HG03354 (cell line): ENCODE data around the gene TREML2.
"Not testable (repeated sequence)": the region's sequence is repeated elsewhere in the genome, so short reads cannot be mapped to it uniquely, and the experiment has no call there.

ENCODE experiments used
- ATAC-seq: cut with Tn5 transposase; IDR thresholded peaks from one replicate; pipeline ENCODE4 v1.9.1; 2021; ENCODE audit warnings: mild to moderate bottlenecking; ENCODE audit not compliant: unreplicated experiment, poor library complexity, severe bottlenecking

Gene TREML2

DNA sequence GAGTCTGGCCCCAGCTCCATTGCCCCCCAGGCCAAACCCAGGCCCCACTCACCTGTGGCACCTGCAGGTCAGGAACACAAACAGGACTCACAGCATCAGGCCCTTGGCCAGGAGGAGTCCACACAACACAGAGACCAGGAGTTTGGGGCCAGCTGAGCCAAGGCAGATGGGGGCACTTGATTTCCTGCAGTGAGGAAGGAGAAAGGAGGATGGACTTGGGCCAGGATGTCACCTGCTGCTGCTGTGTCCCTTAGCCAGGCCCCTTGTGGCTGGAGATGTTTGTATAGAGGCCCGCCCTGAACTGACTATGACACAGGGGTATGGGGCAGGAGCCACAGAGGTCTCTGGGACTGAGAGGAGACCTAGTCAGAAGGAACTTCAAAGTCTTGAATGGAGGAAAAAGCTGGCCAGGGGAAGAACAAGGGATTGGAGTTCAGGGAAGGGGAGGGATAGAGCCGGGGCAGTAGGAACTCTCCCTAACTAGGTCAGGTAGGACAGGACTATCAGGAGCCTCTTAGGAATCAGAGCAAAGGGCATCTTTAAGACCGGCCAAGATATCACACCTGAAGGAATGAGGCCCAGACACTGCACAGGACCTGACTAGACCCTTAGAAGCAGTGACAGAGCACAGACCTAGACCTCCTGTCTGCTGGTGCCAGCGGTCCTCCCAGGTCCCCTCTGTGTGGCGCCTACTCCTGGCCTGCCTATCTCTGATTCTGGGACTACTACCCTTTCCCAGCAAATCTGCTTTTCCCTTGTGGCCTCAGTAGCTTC lies 8.8 kb upstream of the TREML2 start:
- ATAC-seq = no peak

DNA sequence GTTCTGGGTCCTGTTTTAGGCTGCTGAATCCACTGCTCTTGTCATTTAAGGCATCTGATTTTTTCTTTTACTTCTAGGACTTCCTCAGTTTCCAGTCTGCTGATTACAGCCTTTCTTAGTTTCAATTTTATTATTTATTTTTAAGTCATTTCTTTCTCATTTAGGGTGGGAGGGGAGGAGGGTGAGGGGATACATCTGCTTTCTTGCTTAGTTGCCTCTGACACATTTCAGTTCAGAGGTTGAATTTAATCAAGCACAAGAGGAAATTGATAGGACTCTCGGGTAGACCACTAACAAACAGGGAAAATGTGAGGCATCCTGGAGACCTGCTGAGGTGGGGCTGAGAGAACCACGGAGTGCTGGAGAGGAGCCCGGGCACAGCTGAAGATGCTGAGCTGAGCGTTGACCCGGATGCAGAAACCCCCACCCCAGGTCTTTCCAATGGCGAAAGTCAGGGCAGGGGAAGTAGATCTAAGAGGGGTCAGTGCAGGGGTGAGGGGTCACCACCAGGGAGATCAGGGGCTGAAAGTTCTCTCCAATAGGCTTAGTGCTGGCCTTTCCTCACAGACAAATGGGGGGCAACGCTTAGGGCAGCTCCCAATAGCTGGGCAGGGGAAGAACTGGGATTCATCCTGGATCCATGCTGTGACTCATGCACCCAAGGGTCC lies 7.6 kb upstream of the TREML2 start:
- no peak for ATAC-seq

DNA sequence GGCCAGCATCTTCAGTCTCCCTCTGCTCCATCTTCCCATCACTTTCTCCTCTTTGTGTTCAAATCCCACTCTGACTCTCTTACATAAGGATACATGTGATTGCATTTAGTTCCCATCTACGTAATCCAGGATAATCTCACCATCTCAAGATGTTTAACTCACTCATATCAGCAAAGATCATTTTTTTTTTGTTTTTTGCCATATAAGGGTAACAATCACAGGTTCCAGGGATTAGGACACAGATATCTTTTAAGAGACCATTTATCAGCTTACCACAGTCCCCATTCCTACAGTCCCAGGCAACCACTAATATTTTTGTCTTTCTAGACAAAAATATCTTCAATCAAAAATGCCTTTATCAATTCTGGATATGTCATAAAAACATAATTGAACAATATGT lies 3.2 kb upstream of the TREML2 start:
- ATAC-seq = no peak

DNA sequence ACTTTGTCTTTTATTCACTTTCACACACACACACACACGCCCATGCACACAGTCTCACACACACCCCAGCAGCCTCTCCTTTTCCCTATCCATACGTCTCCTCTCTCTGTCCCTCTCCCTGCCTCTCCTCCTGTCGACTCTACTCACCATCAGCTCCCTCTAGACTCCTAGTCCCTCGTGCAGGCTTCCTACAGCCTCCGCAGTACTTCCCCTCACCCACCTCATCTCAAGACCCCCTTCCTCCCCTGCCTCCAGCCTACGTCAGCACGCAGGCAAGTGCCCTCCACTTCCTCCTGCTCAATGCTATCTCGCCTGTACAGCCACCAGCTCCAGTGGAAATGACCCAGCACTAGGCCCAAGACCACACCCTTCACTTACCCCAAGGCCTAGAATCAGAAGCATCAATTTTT lies 820 bp upstream of the TREML2 start:
- ATAC-seq = no peak

- ATAC-seq = peak; percentile 43
Measured at GRCh38 chr6:41200296-41200900, 551 bp downstream of the TREML2 start.

GRCh38 chr6:41199552-41200246 lies 1.2 kb downstream of the TREML2 start:
- peak; percentile 45 for ATAC-seq

GRCh38 chr6:41197234-41197633 lies 3.7 kb downstream of the TREML2 start:
- ATAC-seq = no peak

DNA sequence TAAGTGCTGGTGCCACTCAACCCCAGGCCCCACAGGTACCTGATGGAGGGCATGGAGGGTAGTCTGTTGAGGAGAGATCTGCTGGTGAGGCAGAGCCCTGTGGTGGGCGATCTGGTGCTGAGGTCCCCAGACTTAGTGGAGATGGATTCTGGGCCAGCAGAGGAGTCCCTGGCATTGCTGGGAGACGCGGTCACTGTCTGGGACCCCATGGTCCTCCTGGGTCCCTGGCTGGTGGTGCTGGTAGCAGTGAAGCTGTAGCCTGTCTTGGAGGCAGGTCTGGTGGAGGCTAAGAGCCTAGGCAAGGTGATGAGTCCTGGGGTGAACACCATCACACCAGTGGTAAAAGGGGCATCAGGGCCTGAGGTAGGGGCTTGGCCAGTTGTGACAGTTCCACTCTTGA lies 6.6 kb downstream of the TREML2 start:
- ATAC-seq = no peak

DNA sequence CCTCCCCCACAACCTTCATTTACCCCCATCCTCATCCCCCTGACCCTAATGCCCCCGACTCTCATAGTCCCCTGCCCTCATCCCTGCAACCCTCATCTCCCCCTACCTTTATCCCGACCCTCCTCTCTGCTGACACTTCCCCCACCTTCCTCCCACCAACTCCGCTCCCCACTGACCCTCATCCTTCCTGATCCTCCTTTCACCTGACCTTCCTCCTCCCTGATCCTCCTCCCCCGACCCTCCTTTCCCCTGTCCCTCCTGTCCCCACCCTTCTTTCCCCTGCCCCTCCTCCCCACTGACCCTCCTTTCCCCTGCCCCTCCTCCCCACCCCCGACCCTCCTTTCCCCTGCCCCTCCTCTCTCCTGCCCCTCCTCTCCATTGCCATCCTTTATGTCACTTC lies 7.1 kb downstream of the TREML2 start:
- ATAC-seq = no peak

DNA sequence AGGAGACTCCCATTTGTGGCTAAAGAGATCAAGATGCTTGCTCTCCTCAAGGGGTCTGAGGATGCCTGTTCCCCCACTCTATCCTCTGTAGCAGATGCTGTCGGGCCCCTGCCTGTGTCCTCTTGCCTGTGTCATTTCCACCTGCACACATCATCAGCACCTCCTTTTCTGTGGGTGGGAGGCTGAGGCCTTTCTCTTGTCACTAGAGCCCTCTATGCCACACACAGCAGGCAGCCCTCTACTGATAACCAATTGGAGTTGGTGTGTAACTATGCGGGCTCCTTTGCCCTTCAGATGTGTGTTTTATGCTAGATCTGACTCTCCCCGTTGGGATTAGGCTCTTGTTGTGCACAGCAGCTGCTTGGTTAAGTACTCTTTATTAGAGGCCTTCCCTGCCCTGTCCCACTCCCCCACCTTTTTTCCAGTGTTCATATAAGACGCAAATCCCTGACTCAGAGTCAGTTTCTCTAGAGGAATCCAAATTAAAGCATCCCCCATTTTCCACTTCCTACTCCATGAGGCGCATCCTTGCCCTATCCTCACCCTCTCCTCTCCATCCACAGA lies 7.7 kb downstream of the TREML2 start:
- no peak for ATAC-seq

DNA sequence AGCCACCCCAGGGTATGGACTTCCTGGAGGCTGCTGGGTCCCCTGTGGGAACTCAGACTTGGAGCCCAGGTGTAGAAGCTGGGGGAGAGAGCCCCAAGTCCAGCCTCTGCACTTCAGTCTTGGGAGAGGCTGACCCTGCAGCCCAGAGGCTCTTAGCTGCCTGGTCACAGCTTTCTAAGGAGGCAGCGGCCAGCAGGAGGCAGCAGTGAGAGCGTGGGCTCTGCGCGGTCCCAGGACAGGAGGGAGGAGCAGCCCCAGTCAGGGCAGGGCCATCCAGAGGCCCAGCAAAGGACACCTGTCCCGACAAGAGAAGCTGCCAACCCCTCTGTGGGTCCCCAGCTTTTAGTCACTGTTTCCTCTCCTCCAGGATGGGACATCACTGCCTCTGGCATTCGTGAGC lies 9.4 kb downstream of the TREML2 start:
- ATAC-seq = no peak

DNA sequence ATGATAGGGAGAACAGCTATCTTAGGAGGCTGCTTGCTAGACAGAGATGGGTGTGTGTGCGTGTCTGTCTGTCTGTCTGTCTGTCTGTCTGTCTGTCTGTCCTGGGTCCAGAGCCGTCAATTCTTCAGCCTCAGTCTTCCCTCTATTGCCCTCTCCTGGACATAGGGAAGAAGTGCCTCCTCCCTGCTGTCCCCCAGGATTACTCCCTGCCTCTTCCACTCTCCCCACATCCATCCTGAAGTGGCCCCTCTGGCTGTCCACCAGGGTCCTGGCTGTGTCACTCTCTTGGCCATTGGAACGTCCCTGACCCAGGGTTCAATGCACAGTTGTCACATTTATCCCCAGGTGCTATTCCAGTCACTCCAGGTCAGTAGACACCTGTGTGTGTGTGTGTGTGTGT lies 10.2 kb downstream of the TREML2 start:
- no peak for ATAC-seq

DNA sequence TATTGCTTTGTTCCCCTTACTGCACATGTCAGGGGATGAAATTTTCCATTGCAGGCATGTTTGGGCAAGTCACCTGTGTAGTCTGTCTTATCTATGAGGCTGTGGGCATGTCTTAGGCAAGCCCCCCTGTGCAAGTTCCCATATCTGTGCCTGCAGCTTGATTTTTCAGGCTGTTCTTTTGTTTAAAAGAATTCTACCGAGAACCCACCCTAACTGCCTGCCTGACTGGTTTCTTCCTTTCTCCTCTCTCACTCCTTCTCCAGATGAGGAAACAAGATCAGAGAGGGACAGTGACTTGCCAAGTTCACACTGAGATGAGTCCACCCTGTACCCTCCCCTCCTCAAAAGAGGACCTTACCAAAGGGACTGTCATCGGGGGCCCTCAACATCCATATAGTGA lies 11.0 kb downstream of the TREML2 start:
- no peak for ATAC-seq

DNA sequence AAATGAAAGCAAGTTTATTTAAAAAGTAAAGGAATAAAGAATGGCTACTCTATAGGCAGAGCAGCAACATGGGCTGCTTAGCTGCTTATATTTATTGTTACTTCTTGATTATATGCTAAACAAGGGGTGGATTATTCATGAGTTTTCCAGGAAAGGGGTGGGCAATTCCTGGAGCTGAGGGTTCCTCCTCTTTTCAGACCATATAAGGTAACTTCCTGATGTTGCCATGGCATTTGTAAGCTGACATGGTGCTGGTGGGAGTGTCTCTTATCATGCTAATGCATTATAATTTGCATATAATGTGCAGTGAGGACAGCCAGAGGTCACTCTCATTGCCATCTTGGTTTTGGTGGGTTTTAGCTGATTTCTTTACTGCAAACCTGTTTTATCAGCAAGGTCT lies 11.9 kb downstream of the TREML2 start:
- ATAC-seq = not testable (repeated sequence)

DNA sequence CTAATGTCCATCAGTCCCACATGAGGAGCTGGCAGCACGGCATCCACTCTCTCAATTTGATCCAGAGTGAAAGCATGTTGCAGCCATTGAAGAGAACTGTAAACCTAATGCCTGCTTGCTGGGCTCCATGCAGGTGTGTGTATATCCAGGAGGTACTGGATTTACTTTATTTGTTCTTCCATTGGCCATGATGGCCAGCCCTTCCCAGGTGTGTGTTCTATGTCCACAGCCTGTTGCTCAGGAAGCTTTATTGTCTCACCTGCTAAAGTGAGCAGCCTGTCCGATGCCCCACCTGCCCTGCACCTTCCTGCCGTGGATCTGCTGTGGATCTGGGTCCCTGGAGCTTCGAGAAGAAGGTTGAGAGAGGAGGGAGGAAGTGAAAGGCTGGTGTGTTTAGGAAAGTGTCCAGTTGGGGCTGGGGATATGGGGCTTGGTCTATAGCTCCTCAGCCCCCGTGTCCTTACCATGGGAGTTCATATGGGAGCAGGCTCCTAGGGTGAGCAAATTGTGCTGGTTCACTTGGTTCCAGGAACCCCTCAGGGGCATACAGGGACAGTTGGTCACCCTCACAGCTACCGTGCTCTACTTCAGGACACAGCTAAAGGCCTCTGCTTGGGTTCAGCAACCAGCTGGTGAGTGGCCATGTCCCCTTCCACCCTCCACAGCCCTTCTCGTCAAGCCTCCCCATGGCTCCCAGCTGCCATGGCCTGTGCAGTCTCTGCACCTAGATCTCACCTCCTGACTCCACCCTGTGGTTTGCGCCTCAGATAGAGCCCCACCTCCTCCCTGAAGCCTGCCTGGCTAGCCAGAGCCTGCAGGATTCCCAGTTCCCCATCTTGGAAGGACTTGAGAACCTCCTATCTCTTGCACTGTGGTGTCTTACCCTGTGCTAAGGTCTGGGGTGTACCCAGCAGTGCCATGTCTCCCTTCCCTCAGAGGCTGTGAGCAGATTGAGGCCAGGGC lies 12.7 kb downstream of the TREML2 start:
- no peak for ATAC-seq

DNA sequence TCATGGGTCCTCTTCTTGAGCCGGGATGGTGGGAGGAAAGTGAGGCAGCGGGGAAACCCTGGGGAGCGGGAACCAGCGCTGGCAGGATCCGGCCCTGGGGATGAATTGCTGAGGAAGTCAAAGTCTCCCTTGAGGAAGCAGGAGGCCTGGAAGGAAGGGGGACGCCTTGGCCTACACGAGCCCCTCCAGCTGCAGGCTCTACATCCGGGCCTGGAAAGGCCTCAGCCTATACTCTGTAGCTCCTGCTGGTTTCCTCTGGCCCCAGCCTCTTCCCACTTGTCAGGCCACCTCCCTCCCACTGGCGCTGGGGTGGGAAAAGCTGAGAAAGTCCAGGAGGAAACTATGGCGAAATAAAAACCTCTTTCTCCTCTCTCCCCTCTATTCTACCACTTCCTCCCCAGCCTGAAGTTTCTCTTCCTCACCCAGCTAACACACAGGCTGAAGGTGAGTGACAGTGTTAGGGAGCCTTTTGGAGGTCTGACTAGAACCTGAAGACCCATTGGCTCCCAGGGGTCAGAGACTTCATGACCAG lies 14.9 kb downstream of the TREML2 start:
- no peak for ATAC-seq

DNA sequence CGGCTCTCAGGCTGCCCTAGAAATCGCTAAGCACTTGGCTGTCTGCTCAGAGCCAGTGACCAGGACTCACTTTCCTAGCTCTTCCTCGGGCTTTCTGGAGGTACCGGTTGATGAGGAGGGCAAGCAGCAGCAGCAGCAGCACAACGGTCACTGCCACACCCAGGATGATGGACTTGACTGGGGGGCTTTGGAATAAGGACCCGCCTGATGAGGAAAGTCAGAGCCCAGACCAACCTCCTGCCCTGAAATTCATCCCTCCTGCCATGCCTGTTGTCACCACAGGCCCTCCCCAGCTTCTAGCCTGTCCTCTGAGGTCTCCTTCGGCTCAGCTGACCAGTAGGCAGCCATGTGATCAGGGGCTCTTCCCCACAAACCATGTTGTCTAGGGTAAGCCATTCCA lies 16.2 kb downstream of the TREML2 start:
- no peak for ATAC-seq

DNA sequence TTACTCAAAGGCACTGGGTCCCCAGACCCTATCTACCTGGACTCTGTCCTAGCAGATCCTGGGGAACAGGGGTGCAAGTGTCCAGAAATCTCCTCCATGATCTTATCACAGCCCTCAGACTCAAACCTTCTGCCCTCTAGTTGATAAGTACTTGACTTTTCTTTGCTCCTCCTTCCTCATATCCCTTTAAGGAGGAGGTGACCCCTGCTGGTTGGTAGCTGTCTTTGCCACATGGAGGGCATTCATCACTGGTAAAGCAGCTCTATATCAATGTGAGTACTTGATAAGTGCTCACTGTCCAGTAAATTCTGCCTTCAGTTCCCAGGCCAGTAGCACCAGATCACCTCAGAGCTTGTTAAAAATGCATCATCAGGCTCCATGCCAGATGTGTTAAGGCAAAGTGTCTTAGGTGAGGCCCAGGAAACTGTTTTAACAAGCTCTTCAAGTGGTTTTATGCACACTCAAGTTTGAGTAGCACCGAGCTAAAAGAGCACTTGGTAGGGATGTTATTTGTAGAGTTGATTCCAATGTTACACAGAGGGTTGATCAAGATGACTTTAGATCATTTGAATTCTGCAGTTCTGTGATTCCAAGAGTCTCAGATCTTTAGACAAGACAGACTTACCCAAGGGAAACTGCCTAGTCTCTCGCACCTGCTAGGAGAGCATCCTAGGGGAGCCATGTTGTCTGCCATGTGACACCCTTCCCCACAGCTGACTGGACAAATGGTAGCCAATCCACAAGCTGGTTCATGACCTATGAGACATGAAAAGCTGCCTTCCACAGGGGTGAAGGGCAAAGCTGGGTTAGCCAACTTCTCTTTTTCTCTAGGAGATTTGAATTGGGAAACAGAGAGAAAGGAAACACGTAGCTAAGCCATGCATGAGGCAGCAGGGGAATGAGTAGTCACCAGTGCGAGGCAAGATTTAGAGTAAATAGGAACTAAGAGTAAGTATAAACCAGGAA lies 18.6 kb downstream of the TREML2 start:
- ATAC-seq = peak; percentile 66
